GM12875 (cell line): ENCODE data around the gene IQSEC1.
A peak's percentile ranks its signal among the peaks of the same experiment; 100 is the strongest.

Experiments
- H3K4me3 ChIP-seq: one replicate; pipeline ENCODE4 v1.5.1; 2011; ENCODE audit warnings: low read depth, low read length, control low read depth
- CTCF ChIP-seq: IDR thresholded peaks from 2 replicates; pipeline ENCODE4 v1.5.1; 2011; ENCODE audit warnings: low read depth, mild to moderate bottlenecking, control low read depth, inconsistent platforms, low read length, moderate library complexity, borderline replicate concordance; ENCODE audit not compliant: insufficient read depth

The IQSEC1 gene

GRCh38 chr3:12954891-12955650 is 118.2 kb downstream of the IQSEC1 start:
- no peak for TF ChIP-seq CTCF
- no peak overlapping the region for H3K4me3 ChIP-seq

GRCh38 chr3:12954180-12954579 is 119.0 kb downstream of the IQSEC1 start:
- H3K4me3 ChIP-seq: no peak overlapping the region
- TF ChIP-seq CTCF: no peak

GRCh38 chr3:12953201-12953995 is 119.8 kb downstream of the IQSEC1 start:
- TF ChIP-seq CTCF: no peak
- no peak overlapping the region for H3K4me3 ChIP-seq

- TF ChIP-seq CTCF: no peak
- no peak overlapping the region for H3K4me3 ChIP-seq
These were observed 120.7 kb downstream of the IQSEC1 start for GRCh38 chr3:12952343-12953200.

- no peak overlapping the region for H3K4me3 ChIP-seq
- TF ChIP-seq CTCF: 0 out of 2 replicates have a peak, but pooled peaks have one; percentile 3
These were observed 124.1 kb downstream of the IQSEC1 start for GRCh38 chr3:12948891-12949711.

GRCh38 chr3:12948371-12948770 is 124.9 kb downstream of the IQSEC1 start:
- no peak overlapping the region for H3K4me3 ChIP-seq
- no peak for TF ChIP-seq CTCF
